HS-5 (cell line): ENCODE measurements around the gene SERPINB6.
"Not testable (repeated sequence)": the region's sequence is repeated elsewhere in the genome, so short reads cannot be mapped to it uniquely, and the experiment has no call there.

Experiments
- DNase-seq: peaks from one replicate; pipeline ENCODE4 v3.0.0-alpha.2; 2012; ENCODE audit warnings: low read depth

Gene SERPINB6

GRCh38 chr6:2977799-2978590 is 6.6 kb upstream of the SERPINB6 start:
- no peak for DNase-seq

GRCh38 chr6:2977290-2977689 is 5.9 kb upstream of the SERPINB6 start:
- no peak for DNase-seq

- peak; percentile 88 for DNase-seq
Measured at GRCh38 chr6:2976571-2977085, 5.3 kb upstream of the SERPINB6 start.

GRCh38 chr6:2976060-2976459 is 4.7 kb upstream of the SERPINB6 start:
- DNase-seq = no peak

- no peak for DNase-seq
Measured at GRCh38 chr6:2973676-2974075, 2.3 kb upstream of the SERPINB6 start.

GRCh38 chr6:2973180-2973579 is 1.8 kb upstream of the SERPINB6 start:
- DNase-seq = not testable (repeated sequence)

- DNase-seq = not testable (repeated sequence)
Measured at GRCh38 chr6:2972685-2973084, 1.3 kb upstream of the SERPINB6 start.

GRCh38 chr6:2972219-2972487 is 786 bp upstream of the SERPINB6 start:
- DNase-seq = not testable (repeated sequence)

- no peak for DNase-seq
Measured at GRCh38 chr6:2970753-2971419, 481 bp downstream of the SERPINB6 start.

GRCh38 chr6:2970034-2970685 is 1.2 kb downstream of the SERPINB6 start:
- DNase-seq = no peak

GRCh38 chr6:2969549-2969948 is 1.8 kb downstream of the SERPINB6 start:
- DNase-seq = no peak

GRCh38 chr6:2968600-2969135 is 2.7 kb downstream of the SERPINB6 start:
- no peak for DNase-seq

- DNase-seq = no peak
Measured at GRCh38 chr6:2967936-2968335, 3.4 kb downstream of the SERPINB6 start.

GRCh38 chr6:2966347-2966746 is 5.0 kb downstream of the SERPINB6 start:
- no peak for DNase-seq

- DNase-seq = no peak
Measured at GRCh38 chr6:2964793-2965505, 6.4 kb downstream of the SERPINB6 start.

- no peak for DNase-seq
Measured at GRCh38 chr6:2963756-2964155, 7.6 kb downstream of the SERPINB6 start.

- no peak for DNase-seq
Measured at GRCh38 chr6:2962636-2963035, 8.7 kb downstream of the SERPINB6 start.

- DNase-seq = no peak
Measured at GRCh38 chr6:2962004-2962403, 9.4 kb downstream of the SERPINB6 start.

- DNase-seq = no peak
Measured at GRCh38 chr6:2961506-2961905, 9.9 kb downstream of the SERPINB6 start.

- no peak for DNase-seq
Measured at GRCh38 chr6:2960935-2961334, 10.4 kb downstream of the SERPINB6 start.

- DNase-seq = peak; percentile 60
Measured at GRCh38 chr6:2959909-2960719, 11.3 kb downstream of the SERPINB6 start.
